Measurements from ENCODE around the gene HOXD8.

Gene HOXD8

DNA sequence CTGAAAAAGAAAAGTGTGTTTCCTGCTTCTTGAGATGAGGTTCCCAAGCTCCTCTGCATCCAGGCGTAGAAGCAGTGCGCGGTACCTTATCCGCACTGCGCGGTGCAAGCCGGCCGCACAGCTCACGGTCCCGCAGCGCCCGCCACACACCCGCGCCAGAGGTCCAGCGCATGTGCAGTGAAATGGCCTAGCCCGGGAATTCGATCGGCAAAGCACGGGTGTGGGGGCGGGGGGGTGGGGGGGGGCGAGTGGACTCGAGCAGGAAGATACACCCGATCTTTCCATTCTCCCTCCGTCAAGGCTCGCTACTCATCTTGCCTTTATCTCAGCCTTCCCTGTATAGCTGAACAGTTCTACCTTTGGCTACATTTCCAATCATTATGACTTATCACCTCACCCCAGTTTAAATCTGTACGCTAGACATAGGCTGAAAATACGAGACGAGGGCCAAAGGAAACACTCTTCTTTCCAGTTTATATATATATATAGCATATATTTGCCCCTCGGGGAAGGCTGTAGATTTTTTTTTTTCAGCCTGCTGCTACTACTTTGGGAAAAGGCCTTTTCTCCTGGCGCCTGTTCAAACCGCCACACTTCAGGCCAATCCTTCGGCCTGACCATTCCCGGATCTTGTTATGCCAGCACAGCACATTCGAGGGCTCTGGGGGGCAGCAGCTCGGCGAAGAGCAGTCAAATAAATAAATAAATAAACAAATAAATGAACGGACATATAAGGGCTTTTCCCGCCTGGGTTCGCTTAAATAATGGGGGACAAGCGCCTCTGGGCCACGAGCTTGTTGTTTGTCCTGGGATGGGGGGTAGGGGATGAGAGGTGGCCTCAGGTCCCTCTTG lies 10.4 kb downstream of the HOXD8 start:
- TF ChIP-seq, protein P1, sequence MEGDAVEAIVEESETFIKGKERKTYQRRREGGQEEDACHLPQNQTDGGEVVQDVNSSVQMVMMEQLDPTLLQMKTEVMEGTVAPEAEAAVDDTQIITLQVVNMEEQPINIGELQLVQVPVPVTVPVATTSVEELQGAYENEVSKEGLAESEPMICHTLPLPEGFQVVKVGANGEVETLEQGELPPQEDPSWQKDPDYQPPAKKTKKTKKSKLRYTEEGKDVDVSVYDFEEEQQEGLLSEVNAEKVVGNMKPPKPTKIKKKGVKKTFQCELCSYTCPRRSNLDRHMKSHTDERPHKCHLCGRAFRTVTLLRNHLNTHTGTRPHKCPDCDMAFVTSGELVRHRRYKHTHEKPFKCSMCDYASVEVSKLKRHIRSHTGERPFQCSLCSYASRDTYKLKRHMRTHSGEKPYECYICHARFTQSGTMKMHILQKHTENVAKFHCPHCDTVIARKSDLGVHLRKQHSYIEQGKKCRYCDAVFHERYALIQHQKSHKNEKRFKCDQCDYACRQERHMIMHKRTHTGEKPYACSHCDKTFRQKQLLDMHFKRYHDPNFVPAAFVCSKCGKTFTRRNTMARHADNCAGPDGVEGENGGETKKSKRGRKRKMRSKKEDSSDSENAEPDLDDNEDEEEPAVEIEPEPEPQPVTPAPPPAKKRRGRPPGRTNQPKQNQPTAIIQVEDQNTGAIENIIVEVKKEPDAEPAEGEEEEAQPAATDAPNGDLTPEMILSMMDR (IDR thresholded peaks at IDR 0.05) = no peak
- Histone ChIP-seq H3K9me3 (no peaks in the 10 kb centered on the region), H3K27me3 (peaks cover 100% of the 10 kb centered on the region), H3K36me3 (no peaks in the 10 kb centered on the region), H3K27ac (no peak overlapping the region), H3K4me3 (ENCODE audit: low read depth in 1 of 2, low read length in 1 of 2) (no peak overlapping the region), H3K4me1 (ENCODE audit: control insufficient read depth in 1 of 2, insufficient read depth in 1 of 2, low read depth in 1 of 2, low read length in 1 of 2) (peaks cover 10 to 15% of the 10 kb centered on the region in 2 experiments)

DNA sequence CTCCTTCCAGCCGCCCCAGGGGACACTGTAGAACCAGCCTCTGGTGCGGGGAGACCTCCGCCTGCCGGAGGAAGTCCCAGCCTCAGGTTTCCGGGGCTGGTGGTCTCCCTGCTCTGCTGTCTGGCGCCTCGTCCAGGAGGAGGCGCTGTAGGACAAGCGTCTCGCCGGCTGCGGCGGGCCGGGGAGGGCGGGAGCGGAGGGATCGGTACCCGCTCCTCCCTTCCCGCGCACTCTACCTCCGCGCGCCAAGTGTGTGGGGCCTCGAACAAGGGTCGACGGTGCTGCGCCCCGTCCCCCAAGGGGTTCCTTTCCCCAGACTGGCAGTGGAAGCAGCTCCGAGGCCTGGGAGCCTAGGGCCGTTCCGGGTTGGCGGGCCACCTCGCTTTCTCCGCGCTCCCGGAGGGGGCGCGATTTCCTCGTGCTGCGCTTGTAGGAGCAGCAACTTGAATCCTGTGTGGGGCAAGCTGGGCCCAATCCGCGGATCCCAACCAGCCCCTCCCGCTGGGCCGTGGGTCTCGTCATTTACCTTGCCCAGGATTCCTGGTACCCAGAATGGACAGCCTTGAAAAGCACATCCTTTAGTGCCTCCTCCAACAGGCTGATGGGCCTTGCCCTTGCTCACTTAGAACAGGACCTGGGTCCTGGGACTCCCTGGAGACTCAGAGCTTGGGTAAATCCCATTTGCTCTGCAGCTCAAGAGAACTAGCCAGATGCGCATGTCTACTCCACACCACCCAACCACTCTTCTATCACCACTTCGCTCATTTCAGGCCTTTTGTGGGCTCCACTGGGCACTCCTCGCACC lies 11.2 kb downstream of the HOXD8 start:
- no peak overlapping the region for H3K4me3 ChIP-seq (ENCODE audit: low read depth in 1 of 2, low read length in 1 of 2)
- peaks cover 9 to 15% of the 10 kb centered on the region in 2 experiments for H3K4me1 ChIP-seq (ENCODE audit: control insufficient read depth in 1 of 2, insufficient read depth in 1 of 2, low read depth in 1 of 2, low read length in 1 of 2)
- H3K27me3 ChIP-seq = peaks cover 100% of the 10 kb centered on the region
- H3K36me3 ChIP-seq = no peaks in the 10 kb centered on the region
- H3K27ac ChIP-seq = no peak overlapping the region
- TF ChIP-seq, protein P1 (IDR thresholded peaks at IDR 0.05) = no peak
- no peaks in the 10 kb centered on the region for H3K9me3 ChIP-seq

DNA sequence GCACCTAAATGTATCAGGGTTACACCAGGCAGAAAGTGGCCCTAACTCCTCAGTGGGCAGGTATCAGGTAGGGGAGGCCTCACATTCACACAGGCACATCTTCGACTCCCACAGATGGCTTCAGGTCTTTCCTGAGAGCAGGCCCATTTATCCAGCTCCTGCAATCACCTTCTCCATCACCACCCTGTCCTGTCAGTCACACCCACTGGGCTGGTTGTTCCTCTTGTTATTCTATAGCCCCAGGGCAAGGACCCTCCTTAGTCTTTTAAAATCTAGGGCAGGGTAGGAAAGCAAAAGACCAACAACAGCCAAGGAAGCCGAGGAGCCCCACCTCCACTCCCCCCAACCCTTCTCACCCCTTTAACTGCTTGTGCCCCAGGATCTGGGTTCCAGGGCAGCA lies 12.8 kb downstream of the HOXD8 start:
- TF ChIP-seq, protein P1 (IDR thresholded peaks at IDR 0.05) = no peak
- peaks cover 0 to 7% of the 10 kb centered on the region in 2 experiments for H3K4me1 ChIP-seq (ENCODE audit: control insufficient read depth in 1 of 2, insufficient read depth in 1 of 2, low read depth in 1 of 2, low read length in 1 of 2)
- H3K27me3 ChIP-seq = peaks cover 100% of the 10 kb centered on the region
- no peak overlapping the region for H3K4me3 ChIP-seq (ENCODE audit: low read depth in 1 of 2, low read length in 1 of 2)
- H3K36me3 ChIP-seq = no peaks in the 10 kb centered on the region
- H3K27ac ChIP-seq = no peak overlapping the region
- H3K9me3 ChIP-seq = no peaks in the 10 kb centered on the region

DNA sequence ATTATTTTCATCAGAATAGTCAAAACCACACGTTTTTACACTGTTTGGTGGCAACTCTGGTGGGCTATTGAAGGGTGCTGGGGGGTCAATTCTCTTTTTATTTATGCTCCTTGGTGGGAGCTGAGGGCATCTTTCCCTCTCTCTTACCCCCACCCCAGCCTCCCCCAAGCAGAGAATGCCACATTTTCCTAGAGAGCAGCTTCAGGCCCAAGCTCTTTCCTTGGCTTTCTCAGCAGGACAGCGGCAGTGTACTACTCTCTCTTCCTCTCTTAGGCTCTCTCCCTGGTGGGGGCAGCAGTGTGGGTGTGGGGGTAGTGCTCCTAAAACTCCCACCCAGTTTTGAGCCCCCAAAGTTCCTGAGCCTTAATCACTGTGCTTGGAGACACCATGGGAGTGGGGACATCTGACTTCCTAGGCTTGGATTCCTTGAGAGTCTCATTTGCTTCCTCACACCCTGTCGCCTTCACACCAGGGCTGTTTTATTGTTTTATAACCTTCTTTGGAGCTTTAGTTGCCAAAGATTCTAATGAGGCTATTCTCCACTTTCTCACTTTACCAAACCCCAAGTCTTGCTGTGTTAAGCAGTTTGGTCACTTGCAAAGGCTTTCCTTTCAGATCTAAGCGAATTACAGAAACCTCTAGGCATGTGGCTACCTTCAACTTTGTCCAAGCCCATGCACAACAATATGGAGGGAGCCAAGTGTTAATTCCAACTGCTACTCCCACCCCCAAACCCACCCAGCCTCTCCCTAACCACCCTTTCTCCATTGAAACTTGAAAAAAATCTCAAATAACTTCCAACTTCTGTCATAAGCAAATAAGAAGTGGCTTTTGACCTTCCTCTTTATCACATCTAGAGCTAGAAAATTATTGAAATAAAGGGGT lies 15.8 kb downstream of the HOXD8 start:
- peaks cover 100% of the 10 kb centered on the region for H3K27me3 ChIP-seq
- H3K9me3 ChIP-seq = no peaks in the 10 kb centered on the region
- H3K4me3 ChIP-seq (ENCODE audit: low read depth in 1 of 2, low read length in 1 of 2) = no peak overlapping the region
- peaks cover 0 to 6% of the 10 kb centered on the region in 2 experiments for H3K4me1 ChIP-seq (ENCODE audit: control insufficient read depth in 1 of 2, insufficient read depth in 1 of 2, low read depth in 1 of 2, low read length in 1 of 2)
- no peak overlapping the region for H3K27ac ChIP-seq
- no peaks in the 10 kb centered on the region for H3K36me3 ChIP-seq
- TF ChIP-seq, protein P1 (IDR thresholded peaks at IDR 0.05) = no peak

DNA sequence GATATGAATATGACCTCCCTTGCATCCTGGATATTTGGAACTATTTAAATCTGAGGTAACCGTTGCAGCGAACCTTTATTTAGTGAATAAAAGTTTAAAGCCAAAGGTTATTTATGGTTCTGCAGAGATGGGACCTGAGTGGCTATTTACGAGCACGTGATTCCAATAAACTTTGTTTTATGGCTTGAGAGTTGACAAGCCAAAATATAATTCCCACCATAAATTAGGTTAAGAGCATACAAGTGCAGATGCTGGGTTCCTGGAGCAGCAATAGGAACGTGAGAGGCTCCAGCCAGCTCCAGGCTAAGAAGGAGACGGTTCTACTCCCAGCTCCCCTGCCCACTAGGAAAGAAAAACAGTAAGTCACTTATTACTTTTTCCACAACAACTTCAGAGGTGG lies 16.6 kb downstream of the HOXD8 start:
- Histone ChIP-seq H3K27ac (no peak overlapping the region), H3K27me3 (peaks cover 100% of the 10 kb centered on the region), H3K4me3 (ENCODE audit: low read depth in 1 of 2, low read length in 1 of 2) (no peak overlapping the region), H3K36me3 (no peaks in the 10 kb centered on the region), H3K4me1 (ENCODE audit: control insufficient read depth in 1 of 2, insufficient read depth in 1 of 2, low read depth in 1 of 2, low read length in 1 of 2) (no peaks in the 10 kb centered on the region), H3K9me3 (no peaks in the 10 kb centered on the region)
- TF ChIP-seq, protein P1 (IDR thresholded peaks at IDR 0.05) = no peak

All from neutrophil (primary cell).